Astrocyte (in vitro differentiated cells and primary cell): ENCODE results near the gene KCNH8. TPM values are rescaled to one million over a fixed set of nuclear protein-coding genes. Genes with fewer than 3 reads are reported as not detected.

Experiments
- DNase-seq: peaks from one replicate; pipeline ENCODE4 v3.0.0-alpha.2; 2010; ENCODE audit warnings: low read depth
- FAIRE-seq: peaks from 2 replicates; lab custom pipeline; 2011; peaks lifted over from hg19 to GRCh38; lab: Jason Lieb, UNC
- H2AFZ ChIP-seq: 2 replicates; pipeline ENCODE4 v1.6.0; 2012; ENCODE audit warnings: low read depth, low read length, inconsistent platforms
- H3K27ac ChIP-seq: 2 replicates; pipeline ENCODE4 v1.5.1; 2011; ENCODE audit warnings: low read depth, low read length, inconsistent platforms
- H3K27me3 ChIP-seq: 2 replicates; pipeline ENCODE4 v1.6.0; 2011; ENCODE audit warnings: low read length, inconsistent platforms; ENCODE audit not compliant: insufficient read depth
- H3K36me3 ChIP-seq: 2 replicates; pipeline ENCODE4 v1.5.1; 2011; ENCODE audit warnings: low read length, inconsistent platforms; ENCODE audit not compliant: insufficient read depth
- H3K4me1 ChIP-seq: 2 replicates; pipeline ENCODE4 v1.5.1; 2011; ENCODE audit warnings: low read length, inconsistent platforms; ENCODE audit not compliant: insufficient read depth
- H3K4me2 ChIP-seq: 2 replicates; pipeline ENCODE4 v1.6.0; 2012; ENCODE audit warnings: low read length, inconsistent platforms
- H3K4me3 ChIP-seq: 2 replicates; pipeline ENCODE4 v1.5.1; 2011; ENCODE audit warnings: low read depth, mild to moderate bottlenecking, low read length, inconsistent platforms; ENCODE audit not compliant: insufficient read depth
- H3K79me2 ChIP-seq: 2 replicates; pipeline ENCODE4 v1.6.0; 2012; ENCODE audit warnings: mild to moderate bottlenecking, low read length, inconsistent platforms; ENCODE audit not compliant: insufficient read depth
- H3K9ac ChIP-seq: 2 replicates; pipeline ENCODE4 v1.6.0; 2012; ENCODE audit warnings: mild to moderate bottlenecking, low read length, inconsistent platforms
- H3K9me3 ChIP-seq: 2 replicates; pipeline ENCODE4 v1.5.1; 2012; ENCODE audit warnings: low read depth, mild to moderate bottlenecking, low read length, inconsistent platforms; ENCODE audit not compliant: insufficient read depth
- H4K20me1 ChIP-seq: 2 replicates; pipeline ENCODE4 v1.6.0; 2012; ENCODE audit warnings: low read length, inconsistent platforms; ENCODE audit not compliant: insufficient read depth
- H3K27ac Mint-ChIP-seq: one replicate; pipeline ENCODE4 v1.8.0; 2021; ENCODE audit warnings: mild to moderate bottlenecking, mixed read lengths; ENCODE audit not compliant: unreplicated experiment
- H3K27me3 Mint-ChIP-seq: one replicate; pipeline ENCODE4 v1.8.0; 2021; ENCODE audit warnings: low read depth, mixed read lengths; ENCODE audit not compliant: unreplicated experiment
- H3K36me3 Mint-ChIP-seq: one replicate; pipeline ENCODE4 v1.8.0; 2021; ENCODE audit warnings: low read depth, mixed read lengths; ENCODE audit not compliant: unreplicated experiment
- H3K4me1 Mint-ChIP-seq: one replicate; pipeline ENCODE4 v1.8.0; 2021; ENCODE audit warnings: low read depth, mixed read lengths; ENCODE audit not compliant: unreplicated experiment
- H3K4me3 Mint-ChIP-seq: one replicate; pipeline ENCODE4 v1.8.0; 2021; ENCODE audit warnings: mild to moderate bottlenecking, moderate library complexity, mixed read lengths; ENCODE audit not compliant: unreplicated experiment
- H3K9me3 Mint-ChIP-seq: one replicate; pipeline ENCODE4 v1.8.0; 2021; ENCODE audit warnings: mild to moderate bottlenecking, mixed read lengths; ENCODE audit not compliant: unreplicated experiment
- EZH2 ChIP-seq: IDR thresholded peaks from 2 replicates; pipeline ENCODE4 v1.6.1; 2012; ENCODE audit warnings: mild to moderate bottlenecking, low read length, inconsistent platforms; ENCODE audit not compliant: insufficient read depth
- microRNA-seq: library from miRNA; unstranded; fragments of <30 nt; microRNA quantifications from one replicate; pipeline ENCODE4 v1.2.0, GENCODE V29; 2020
- total RNA-seq: library from RNA; stranded (reverse); gene quantifications from 2 replicates; pipeline ENCODE4 v1.2.1, GENCODE V29; 2021
- TF ChIP-seq, protein P1 (sequence below): IDR thresholded peaks from 2 replicates; pipeline ENCODE4 v1.5.1; 2011; ENCODE audit warnings: low read depth, mild to moderate bottlenecking, inconsistent platforms, low read length, moderate library complexity; ENCODE audit not compliant: insufficient read depth

KCNH8 gene
- total RNA-seq, 1 donor from 2014 or later: 0.45 TPM

DNA sequence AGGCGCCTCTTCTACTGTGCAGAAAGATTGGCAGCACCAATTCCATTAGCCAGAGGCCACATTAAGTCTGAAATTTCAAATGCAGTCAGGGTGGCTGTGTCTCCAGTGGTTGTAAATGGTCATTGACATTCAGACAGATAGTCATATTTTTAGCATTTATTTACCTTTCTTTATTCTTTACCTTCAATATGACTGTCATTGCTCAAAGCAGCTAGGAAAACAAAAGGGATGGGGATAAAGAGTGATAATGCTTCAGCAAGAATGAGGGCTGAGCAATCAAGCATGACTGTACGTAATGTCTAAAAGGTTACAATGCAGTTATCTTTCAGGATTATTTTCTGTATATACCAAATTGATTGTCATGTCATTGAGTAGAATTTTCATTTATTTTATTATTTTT, 425.3 kb downstream of the KCNH8 start:
- Histone ChIP-seq H3K4me1 (no peaks in the 10 kb centered on the region), H3K9me3 (peaks cover 3% of the 10 kb centered on the region), H3K36me3 (no peaks in the 10 kb centered on the region), H3K79me2 (no peaks in the 10 kb centered on the region), H3K27me3 (no peaks in the 10 kb centered on the region), H4K20me1 (no peaks in the 10 kb centered on the region), H3K27ac (no peak overlapping the region), H3K9ac (no peak overlapping the region), H3K4me3 (no peak overlapping the region), H2AFZ (no peak overlapping the region), H3K4me2 (no peak overlapping the region)
- H3K4me1 Mint-ChIP-seq: no peaks in the 10 kb centered on the region
- DNase-seq (no peak), FAIRE-seq (no peak)
- H3K36me3 Mint-ChIP-seq: no peaks in the 10 kb centered on the region
- no peaks in the 10 kb centered on the region for H3K27me3 Mint-ChIP-seq
- no peak overlapping the region for H3K4me3 Mint-ChIP-seq
- no peaks in the 10 kb centered on the region for H3K9me3 Mint-ChIP-seq
- no peak overlapping the region for H3K27ac Mint-ChIP-seq
- TF ChIP-seq EZH2: no peak
- TF ChIP-seq, protein P1, sequence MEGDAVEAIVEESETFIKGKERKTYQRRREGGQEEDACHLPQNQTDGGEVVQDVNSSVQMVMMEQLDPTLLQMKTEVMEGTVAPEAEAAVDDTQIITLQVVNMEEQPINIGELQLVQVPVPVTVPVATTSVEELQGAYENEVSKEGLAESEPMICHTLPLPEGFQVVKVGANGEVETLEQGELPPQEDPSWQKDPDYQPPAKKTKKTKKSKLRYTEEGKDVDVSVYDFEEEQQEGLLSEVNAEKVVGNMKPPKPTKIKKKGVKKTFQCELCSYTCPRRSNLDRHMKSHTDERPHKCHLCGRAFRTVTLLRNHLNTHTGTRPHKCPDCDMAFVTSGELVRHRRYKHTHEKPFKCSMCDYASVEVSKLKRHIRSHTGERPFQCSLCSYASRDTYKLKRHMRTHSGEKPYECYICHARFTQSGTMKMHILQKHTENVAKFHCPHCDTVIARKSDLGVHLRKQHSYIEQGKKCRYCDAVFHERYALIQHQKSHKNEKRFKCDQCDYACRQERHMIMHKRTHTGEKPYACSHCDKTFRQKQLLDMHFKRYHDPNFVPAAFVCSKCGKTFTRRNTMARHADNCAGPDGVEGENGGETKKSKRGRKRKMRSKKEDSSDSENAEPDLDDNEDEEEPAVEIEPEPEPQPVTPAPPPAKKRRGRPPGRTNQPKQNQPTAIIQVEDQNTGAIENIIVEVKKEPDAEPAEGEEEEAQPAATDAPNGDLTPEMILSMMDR: no peak

DNA sequence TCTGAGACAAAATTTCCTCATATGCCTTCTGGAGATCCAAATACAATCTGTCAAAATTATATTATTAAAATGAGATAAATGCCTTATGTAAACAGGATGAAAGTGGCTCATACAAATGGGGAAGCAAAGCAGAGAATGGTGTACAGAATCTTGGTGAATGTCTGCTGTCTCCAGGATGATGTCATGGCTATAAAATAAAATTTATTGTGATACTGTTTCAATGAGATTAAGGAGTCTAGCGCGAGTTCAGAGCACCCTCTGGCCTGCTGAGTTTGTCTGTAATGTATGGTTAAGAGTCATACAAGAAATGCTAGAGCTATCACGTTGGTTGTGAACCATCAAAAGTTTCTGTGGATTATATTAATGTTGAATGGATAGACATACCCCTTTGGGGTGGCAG, 426.0 kb downstream of the KCNH8 start:
- DNase-seq (no peak), FAIRE-seq (no peak)
- Mint-ChIP-seq H3K4me1 (no peaks in the 10 kb centered on the region), H3K27me3 (no peaks in the 10 kb centered on the region), H3K9me3 (no peaks in the 10 kb centered on the region), H3K27ac (no peak overlapping the region), H3K4me3 (no peak overlapping the region), H3K36me3 (no peaks in the 10 kb centered on the region)
- no peaks in the 10 kb centered on the region for H3K27me3 ChIP-seq
- H3K36me3 ChIP-seq: no peaks in the 10 kb centered on the region
- H3K9me3 ChIP-seq: peaks cover 3% of the 10 kb centered on the region
- no peak overlapping the region for H3K4me2 ChIP-seq
- no peak overlapping the region for H3K4me3 ChIP-seq
- no peak overlapping the region for H3K27ac ChIP-seq
- TF ChIP-seq EZH2: no peak
- TF ChIP-seq, protein P1: no peak
- no peaks in the 10 kb centered on the region for H3K4me1 ChIP-seq
- H3K9ac ChIP-seq: no peak overlapping the region
- no peaks in the 10 kb centered on the region for H3K79me2 ChIP-seq
- no peak overlapping the region for H2AFZ ChIP-seq
- no peaks in the 10 kb centered on the region for H4K20me1 ChIP-seq

- no peaks in the 10 kb centered on the region for H3K27me3 Mint-ChIP-seq
- Histone ChIP-seq H3K4me2 (no peak overlapping the region), H4K20me1 (no peaks in the 10 kb centered on the region), H2AFZ (no peak overlapping the region), H3K4me3 (no peak overlapping the region), H3K27me3 (no peaks in the 10 kb centered on the region), H3K27ac (no peak overlapping the region), H3K79me2 (no peaks in the 10 kb centered on the region), H3K9ac (no peak overlapping the region), H3K36me3 (no peaks in the 10 kb centered on the region), H3K9me3 (peaks cover 3% of the 10 kb centered on the region), H3K4me1 (no peaks in the 10 kb centered on the region)
- H3K36me3 Mint-ChIP-seq: no peaks in the 10 kb centered on the region
- H3K27ac Mint-ChIP-seq: no peak overlapping the region
- H3K9me3 Mint-ChIP-seq: no peaks in the 10 kb centered on the region
- no peaks in the 10 kb centered on the region for H3K4me1 Mint-ChIP-seq
- no peak for TF ChIP-seq EZH2
- TF ChIP-seq, protein P1: no peak
- FAIRE-seq (no peak), DNase-seq (no peak)
- no peak overlapping the region for H3K4me3 Mint-ChIP-seq
Measured at GRCh38 chr3:19576343-19576742, 428.0 kb downstream of the KCNH8 start.

Small RNAs within 50 kb of the gene (microRNA-seq; reads per million reads assigned to microRNA genes)
- not detected for gene MIR4791
